ENCODE measurements around the gene KSR2. TPM values are rescaled to one million over a fixed set of nuclear protein-coding genes. Genes with fewer than 3 reads are reported as not detected.
A peak's percentile ranks its signal among the peaks of the same experiment; 100 is the strongest.
"Not testable (repeated sequence)": the region's sequence is repeated elsewhere in the genome, so short reads cannot be mapped to it uniquely, and the experiment has no call there.

The KSR2 gene
- polyA plus RNA-seq, 12 donors, result 0.01 to 0.12 (median 0.06) TPM; not detected in 6

GRCh38 chr12:117760990-117761389 is 207.8 kb downstream of the KSR2 start:
- no peak for DNase-seq

- no peak for DNase-seq
These were observed 218.1 kb downstream of the KSR2 start for GRCh38 chr12:117750657-117751056.

- no peak for DNase-seq
These were observed 219.4 kb downstream of the KSR2 start for GRCh38 chr12:117749431-117749830.

GRCh38 chr12:117746358-117746757 is 222.4 kb downstream of the KSR2 start:
- DNase-seq, result not testable (repeated sequence)

GRCh38 chr12:117744418-117744817 is 224.4 kb downstream of the KSR2 start:
- DNase-seq, result no peak

GRCh38 chr12:117743761-117744160 is 225.0 kb downstream of the KSR2 start:
- no peak for DNase-seq

- no peak for DNase-seq
These were observed 226.1 kb downstream of the KSR2 start for GRCh38 chr12:117742721-117743120.

- DNase-seq, result no peak
These were observed 230.6 kb downstream of the KSR2 start for GRCh38 chr12:117738233-117738632.

GRCh38 chr12:117733549-117733805 is 235.3 kb downstream of the KSR2 start:
- no peak for DNase-seq

- DNase-seq, result no peak
These were observed 235.8 kb downstream of the KSR2 start for GRCh38 chr12:117732761-117733548.

GRCh38 chr12:117731131-117731530 is 237.7 kb downstream of the KSR2 start:
- not testable (repeated sequence) for DNase-seq

- DNase-seq, result no peak
These were observed 241.5 kb downstream of the KSR2 start for GRCh38 chr12:117727301-117727700.

GRCh38 chr12:117724543-117724942 is 244.2 kb downstream of the KSR2 start:
- no peak for DNase-seq

GRCh38 chr12:117718559-117718958 is 250.2 kb downstream of the KSR2 start:
- DNase-seq, result no peak

- DNase-seq, result no peak
These were observed 250.6 kb downstream of the KSR2 start for GRCh38 chr12:117718141-117718540.

GRCh38 chr12:117714203-117714602 is 254.6 kb downstream of the KSR2 start:
- no peak for DNase-seq

GRCh38 chr12:117710121-117710520 is 258.7 kb downstream of the KSR2 start:
- DNase-seq, result no peak

GRCh38 chr12:117707861-117708260 is 260.9 kb downstream of the KSR2 start:
- no peak for DNase-seq

GRCh38 chr12:117703584-117703983 is 265.2 kb downstream of the KSR2 start:
- no peak for DNase-seq

GRCh38 chr12:117702741-117703140 is 266.0 kb downstream of the KSR2 start:
- peak; percentile 63 for DNase-seq

GRCh38 chr12:117699575-117699974 is 269.2 kb downstream of the KSR2 start:
- no peak for DNase-seq

GRCh38 chr12:117699118-117699517 is 269.7 kb downstream of the KSR2 start:
- DNase-seq, result no peak

- DNase-seq, result no peak
These were observed 272.8 kb downstream of the KSR2 start for GRCh38 chr12:117695956-117696355.

- no peak for DNase-seq
These were observed 276.3 kb downstream of the KSR2 start for GRCh38 chr12:117692512-117692911.

Measured in muscle of arm (tissue), 12 donors.